Stromal cell of bone marrow (primary cell): ENCODE measurements around the gene RNF225.
A peak's percentile ranks its signal among the peaks of the same experiment; 100 is the strongest.
"Not testable (repeated sequence)": the region's sequence is repeated elsewhere in the genome, so short reads cannot be mapped to it uniquely, and the experiment has no call there.

Source experiments
- DNase-seq: peaks from one replicate; pipeline ENCODE4 v3.0.0-alpha.2; 2012; ENCODE audit warnings: low read depth

The RNF225 gene

GRCh38 chr19:58362272-58362994, 33.0 kb upstream of the RNF225 start, which contains the start of gene ZNF497:
ZNF497 (minus strand) TSS chr19:58362751; CDS start chr19:58357635, 5,116 bp downstream.
- DNase-seq = peak; percentile 90

- DNase-seq = no peak
Observed at GRCh38 chr19:58364146-58364545, 31.3 kb upstream of the RNF225 start.

DNA sequence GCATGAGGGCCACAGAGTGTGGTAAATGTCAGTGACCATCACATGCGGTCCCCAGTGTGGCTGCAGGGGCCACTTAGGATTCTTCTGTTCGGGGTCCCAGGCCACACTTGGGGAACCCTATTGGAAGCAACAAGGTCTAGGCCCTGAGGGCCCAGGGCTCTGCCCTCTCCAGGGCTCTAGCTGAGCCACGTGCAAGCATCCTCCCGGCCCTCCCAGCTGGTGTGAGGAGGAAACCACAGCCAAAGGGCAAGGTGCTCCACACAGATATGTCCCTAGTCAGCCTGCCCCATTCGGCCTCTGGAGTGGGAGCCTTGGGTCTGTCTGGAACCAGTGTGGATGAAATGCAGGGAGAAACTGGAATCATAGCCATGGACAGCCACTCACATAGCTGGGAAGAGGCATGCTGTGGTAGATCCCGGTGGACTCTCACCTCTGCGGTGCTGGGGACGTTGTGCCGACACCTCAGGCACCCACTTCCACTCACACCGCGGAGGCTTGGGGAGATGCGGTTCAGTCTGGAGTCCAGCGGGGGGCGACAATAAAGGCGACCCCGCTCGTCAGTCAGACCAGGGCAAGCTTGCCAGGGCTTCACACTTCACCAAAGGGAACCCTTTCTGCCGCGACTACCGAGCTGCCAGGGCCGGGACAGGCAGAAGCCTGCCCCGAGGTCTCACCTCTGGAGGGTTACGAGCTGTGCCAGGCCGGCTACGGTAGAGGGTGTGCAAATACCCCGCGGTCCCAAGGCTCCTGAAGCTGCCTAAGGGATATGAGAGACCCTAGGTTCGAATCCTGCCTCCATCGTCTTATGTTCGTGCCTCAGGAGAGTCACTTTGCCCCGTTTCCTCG, 28.6 kb upstream of the RNF225 start:
- DNase-seq = no peak

- no peak for DNase-seq
Observed at GRCh38 chr19:58367698-58368454, 27.6 kb upstream of the RNF225 start.

GRCh38 chr19:58368561-58369360, 26.7 kb upstream of the RNF225 start:
- DNase-seq = no peak

DNA sequence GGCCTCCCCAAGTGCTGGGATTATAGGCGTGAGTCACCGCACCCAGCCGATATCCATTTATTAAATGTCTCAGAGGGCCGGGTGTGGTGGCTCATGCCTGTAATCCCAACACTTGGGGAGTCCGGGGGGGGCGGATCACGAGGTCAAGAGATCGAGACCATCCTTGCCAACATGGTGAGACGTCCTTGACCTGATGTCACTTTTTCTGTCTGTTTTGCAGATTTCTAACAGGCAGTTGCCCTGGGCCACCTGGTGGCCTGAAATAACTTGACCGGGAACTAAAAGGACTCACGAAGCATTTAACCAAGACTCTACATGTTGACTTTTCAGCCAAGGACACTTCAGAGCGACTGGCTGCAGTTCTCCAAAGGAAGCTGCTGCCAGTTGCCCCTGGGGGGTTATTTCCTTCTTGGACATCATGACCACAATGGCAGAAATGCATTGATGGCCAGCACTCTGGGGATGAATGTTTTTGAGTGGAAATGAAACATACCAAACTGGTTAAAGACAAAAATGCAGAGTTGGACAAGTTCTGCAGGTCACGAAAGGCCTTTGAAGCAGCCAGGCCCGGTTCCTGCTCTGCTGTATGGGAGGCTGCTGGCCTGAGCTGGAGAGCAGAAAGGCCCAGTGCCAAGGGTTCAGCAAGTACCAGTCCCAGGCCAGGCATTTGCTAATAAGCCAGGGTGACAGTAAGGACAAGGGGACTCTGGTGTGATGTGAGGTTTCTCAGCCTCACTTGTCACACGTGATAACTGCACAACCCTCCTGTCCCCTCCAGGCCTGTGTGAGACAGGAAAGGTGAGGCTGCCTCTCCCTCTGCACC, 22.9 kb upstream of the RNF225 start:
- DNase-seq = no peak

GRCh38 chr19:58374200-58374599, 21.3 kb upstream of the RNF225 start:
- DNase-seq = peak; percentile 40

DNA sequence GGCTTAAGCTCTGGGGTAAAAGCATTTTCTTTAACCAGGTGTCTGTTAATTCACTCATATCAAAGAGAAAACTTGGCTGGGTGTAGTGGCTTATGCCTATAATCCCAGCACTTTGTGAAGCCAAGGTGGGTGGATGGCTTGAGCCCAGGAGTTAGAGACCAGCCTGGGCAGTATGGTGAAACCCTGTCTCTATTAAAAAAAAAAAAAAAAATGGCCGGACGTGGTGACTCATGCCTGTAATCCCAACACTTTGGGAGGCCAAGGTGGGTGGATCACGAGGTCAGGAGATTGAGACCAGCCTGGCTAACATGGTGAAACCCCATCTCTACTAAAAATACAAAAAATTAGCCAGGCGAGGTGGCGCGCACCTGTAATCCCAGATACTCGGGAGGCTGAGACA, 18.7 kb upstream of the RNF225 start:
- DNase-seq = not testable (repeated sequence)

DNA sequence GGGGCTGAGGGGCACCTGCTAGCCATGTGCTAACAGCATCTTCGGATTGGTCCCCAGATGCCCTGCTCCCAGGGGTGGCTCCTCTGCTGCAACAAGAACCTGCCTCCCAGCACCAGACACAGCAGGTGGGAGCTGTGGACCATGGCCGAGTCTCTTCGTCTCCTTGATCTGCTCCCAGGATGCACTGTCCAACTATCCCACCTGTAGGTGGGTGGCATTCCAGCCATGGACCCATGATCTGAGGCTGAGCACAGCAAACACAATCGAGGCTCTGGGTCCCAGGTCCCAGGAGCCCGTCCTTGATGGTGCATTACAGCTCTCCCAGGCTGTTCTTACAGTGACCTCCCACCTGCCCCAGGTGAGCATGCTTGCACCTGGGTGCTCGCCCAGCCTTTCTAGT, 16.2 kb upstream of the RNF225 start:
- no peak for DNase-seq

DNA sequence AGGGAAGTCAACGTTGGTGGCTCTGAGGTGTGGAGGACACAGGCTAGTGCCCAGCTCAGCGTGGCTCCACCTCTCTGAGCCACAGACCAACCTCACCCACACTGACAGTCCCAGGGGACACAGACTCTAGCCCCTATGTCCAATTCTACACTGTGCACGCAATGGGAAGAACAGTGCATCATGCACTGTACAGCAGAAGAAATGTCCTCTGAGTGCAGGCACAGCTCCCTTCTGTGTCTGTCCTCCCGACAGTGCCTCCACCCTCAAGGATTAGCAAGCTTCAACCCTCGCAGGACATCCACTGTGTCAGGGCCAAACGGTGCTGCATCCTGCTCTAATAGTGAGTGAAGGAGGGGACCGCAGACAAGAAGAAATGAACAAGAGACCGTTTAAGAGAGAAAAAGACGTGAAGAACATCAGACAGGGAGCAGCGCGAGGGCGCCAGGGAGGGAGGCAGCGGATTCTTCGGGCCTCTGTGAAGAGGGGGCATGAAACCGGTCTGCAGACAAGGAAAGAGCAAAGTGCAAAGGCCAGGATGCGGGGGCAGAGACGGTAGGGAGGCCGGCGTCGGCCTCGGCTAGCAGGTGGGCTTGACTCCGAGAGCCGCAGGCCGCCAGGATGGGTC, 15.3 kb upstream of the RNF225 start:
- no peak for DNase-seq

DNA sequence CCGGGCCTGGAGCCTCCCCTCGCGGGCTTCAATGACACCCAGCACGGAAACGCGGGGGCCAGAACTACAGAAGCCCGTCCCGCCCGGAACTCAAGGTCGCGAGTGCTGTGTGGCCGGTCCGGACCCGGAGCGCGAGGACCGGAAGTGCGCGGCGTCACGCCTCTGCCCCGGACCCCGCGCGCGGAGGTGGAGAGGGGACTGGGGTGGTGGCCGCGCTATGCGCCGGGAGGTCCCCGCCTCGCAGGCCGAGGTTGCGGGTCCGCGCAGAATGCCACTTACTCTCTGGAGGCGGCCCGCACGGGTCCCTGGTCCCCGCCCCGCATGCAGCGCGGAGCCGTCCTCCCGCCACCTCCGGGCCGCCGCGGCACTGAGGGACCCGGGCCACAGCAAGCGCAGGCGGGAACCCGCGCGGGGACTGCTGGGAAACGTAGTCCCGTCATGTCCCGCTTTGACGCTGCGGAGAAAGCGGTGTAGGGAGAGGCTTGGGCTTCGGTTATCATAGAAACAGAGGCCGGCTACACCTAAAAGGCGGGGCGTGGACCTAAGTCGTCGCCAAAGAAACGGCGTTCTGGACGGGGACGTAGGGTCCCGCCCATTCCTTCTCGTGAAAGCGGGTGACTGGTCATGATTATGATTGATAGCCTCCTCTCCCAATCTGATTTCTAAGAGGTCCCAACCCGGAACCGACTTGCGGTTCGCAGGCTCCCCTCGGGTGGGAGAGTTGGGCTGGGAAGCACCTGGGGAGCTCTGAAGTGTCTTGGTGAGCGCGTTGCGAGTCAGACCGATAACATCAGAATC, 14.6 kb upstream of the RNF225 start, which contains the start of gene ZNF837:
Gene ZNF837, minus strand, starts transcription at position 369 of the 798 bp plus-strand sequence. CDS start 11,698 bp downstream, outside the sequence.
- peak; percentile 100 for DNase-seq

- DNase-seq = no peak
Observed at GRCh38 chr19:58381460-58382212, 13.8 kb upstream of the RNF225 start.

DNA sequence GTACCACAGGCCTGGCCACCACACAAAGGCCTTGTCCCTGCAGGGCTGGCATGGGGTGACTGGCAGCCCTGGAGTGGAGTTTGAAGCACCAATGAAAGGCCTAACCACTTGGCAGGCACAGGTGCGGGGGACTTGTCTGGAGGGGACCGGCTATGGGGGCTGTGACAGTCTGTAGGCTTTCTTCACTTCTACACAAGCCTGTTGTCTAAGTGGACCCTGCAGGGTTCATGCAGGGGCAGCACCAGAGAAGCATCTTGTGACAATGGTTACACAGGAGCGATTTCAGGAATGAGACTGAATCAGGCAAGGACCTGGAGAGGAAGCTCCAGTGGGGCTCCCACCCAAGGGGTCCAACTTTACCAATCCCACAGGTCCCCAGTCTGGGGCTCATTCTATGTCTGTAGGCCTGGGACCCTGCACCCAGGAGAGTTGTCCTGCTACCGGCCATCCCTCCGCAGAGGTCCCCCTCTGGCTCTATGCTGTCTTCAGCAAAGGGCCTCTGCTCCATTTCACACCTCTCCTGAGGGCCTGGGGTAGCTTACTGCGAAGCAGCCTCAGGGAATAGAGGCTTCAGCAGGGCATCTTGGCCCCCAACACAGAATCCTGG, 12.4 kb upstream of the RNF225 start:
- DNase-seq = no peak

- no peak for DNase-seq
Observed at GRCh38 chr19:58385313-58385890, 10.1 kb upstream of the RNF225 start.

- no peak for DNase-seq
Observed at GRCh38 chr19:58385891-58386575, 9.4 kb upstream of the RNF225 start.

DNA sequence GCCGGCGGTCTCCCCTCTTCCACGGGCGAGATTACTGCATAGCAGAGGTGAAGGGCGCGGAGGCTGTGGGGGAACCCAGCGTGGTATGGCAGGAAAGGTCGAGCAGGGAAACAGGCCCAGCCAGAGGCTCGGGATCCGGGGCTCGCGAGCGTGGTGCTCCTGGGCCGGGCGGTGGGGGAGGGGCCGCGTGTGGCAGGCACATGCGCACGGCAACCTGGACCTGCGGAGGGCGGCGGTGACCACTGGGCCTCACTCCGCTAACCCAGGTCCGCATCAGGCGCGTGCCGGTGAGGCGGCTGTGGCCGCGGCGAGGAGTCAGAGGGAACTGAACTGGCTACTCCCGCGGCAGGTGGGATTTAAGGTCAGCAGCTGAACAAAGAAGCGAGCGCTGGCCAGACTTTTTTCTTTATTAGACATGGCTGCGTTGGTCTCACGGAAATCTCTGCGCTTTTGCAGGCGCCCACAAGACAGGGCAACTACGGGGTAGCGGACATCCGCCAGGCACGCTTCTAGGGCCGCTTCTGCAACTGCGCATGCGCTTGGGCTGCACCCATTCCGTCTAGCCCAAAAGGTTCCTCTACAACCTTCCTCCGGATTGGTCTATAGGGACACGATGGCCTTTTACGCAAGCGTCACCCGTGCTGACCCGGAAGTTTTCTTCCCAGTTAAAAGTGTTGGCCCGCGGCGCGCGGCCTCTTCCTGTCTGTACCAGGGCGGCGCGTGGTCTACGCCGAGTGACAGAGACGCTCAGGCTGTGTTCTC, 8.7 kb upstream of the RNF225 start, which contains the start of gene RPS5:
Gene RPS5, plus strand, starts transcription at position 694 of the 762 bp plus-strand sequence. CDS start 869 bp downstream, outside the sequence.
- peak; percentile 96 for DNase-seq
